Astrocyte (in vitro differentiated cells and primary cell): ENCODE data around the gene CPAMD8.

Source experiments
- CTCF ChIP-seq: IDR thresholded peaks from 2 replicates; pipeline ENCODE4 v1.5.1; 2011; ENCODE audit warnings: low read depth, mild to moderate bottlenecking, inconsistent platforms, low read length, moderate library complexity; ENCODE audit not compliant: insufficient read depth
- EZH2 ChIP-seq: IDR thresholded peaks from 2 replicates; pipeline ENCODE4 v1.6.1; 2012; ENCODE audit warnings: mild to moderate bottlenecking, low read length, inconsistent platforms; ENCODE audit not compliant: insufficient read depth

GRCh38 chr19:16944626-16945363, 81.8 kb downstream of the CPAMD8 start:
- no peak for TF ChIP-seq CTCF
- no peak for TF ChIP-seq EZH2
